ENCODE data around the gene NXN. TPM values are rescaled to one million over a fixed set of nuclear protein-coding genes. Genes with fewer than 3 reads are reported as not detected.

The NXN gene
- total RNA-seq, 2 donors from 2014 or later, result 15.6 to 17.5 TPM

GRCh38 chr17:923633-924032 is 55.9 kb downstream of the NXN start:
- Histone ChIP-seq H3K27ac (no peak overlapping the region), H3K36me3 (no peaks in the 10 kb centered on the region), H3K4me3 (no peak overlapping the region), H3K27me3 (no peaks in the 10 kb centered on the region), H3K4me1 (peaks cover 0 to 8% of the 10 kb centered on the region in 2 donors), H3K9me3 (no peaks in the 10 kb centered on the region)
- no peak for TF ChIP-seq CTCF (IDR thresholded peaks at IDR 0.05)
- no peak for DNase-seq (ENCODE audit: low spot score)

GRCh38 chr17:921161-921560 is 58.4 kb downstream of the NXN start:
- TF ChIP-seq CTCF (IDR thresholded peaks at IDR 0.05), result no peak
- Histone ChIP-seq H3K27ac (no peak overlapping the region), H3K4me3 (no peak overlapping the region), H3K27me3 (no peaks in the 10 kb centered on the region), H3K4me1 (peaks cover 0 to 5% of the 10 kb centered on the region in 2 donors), H3K36me3 (no peaks in the 10 kb centered on the region), H3K9me3 (no peaks in the 10 kb centered on the region)
- DNase-seq (ENCODE audit: low spot score), result no peak

- Histone ChIP-seq H3K4me3 (no peak overlapping the region), H3K27me3 (no peaks in the 10 kb centered on the region), H3K4me1 (peaks cover 0 to 15% of the 10 kb centered on the region in 2 donors), H3K9me3 (no peaks in the 10 kb centered on the region), H3K27ac (no peak overlapping the region), H3K36me3 (no peaks in the 10 kb centered on the region)
- TF ChIP-seq CTCF (IDR thresholded peaks at IDR 0.05), result no peak
- no peak for DNase-seq (ENCODE audit: low spot score)
Measured at GRCh38 chr17:920190-920589, 59.4 kb downstream of the NXN start.

- Histone ChIP-seq H3K27me3 (no peaks in the 10 kb centered on the region), H3K4me3 (no peak overlapping the region), H3K4me1 (peaks cover 0 to 18% of the 10 kb centered on the region in 2 donors), H3K36me3 (no peaks in the 10 kb centered on the region), H3K9me3 (no peaks in the 10 kb centered on the region), H3K27ac (peak overlapping the region; percentile 41 to 53)
- TF ChIP-seq CTCF (IDR thresholded peaks at IDR 0.05), result no peak
- DNase-seq (ENCODE audit: low spot score), result no peak
Measured at GRCh38 chr17:917941-918740, 61.4 kb downstream of the NXN start.

- no peak for DNase-seq (ENCODE audit: low spot score)
- Histone ChIP-seq H3K36me3 (no peaks in the 10 kb centered on the region), H3K27me3 (no peaks in the 10 kb centered on the region), H3K4me1 (peaks cover 0 to 18% of the 10 kb centered on the region in 2 donors), H3K4me3 (no peak overlapping the region), H3K27ac (peak overlapping the region; percentile 41 to 53), H3K9me3 (no peaks in the 10 kb centered on the region)
- no peak for TF ChIP-seq CTCF (IDR thresholded peaks at IDR 0.05)
Measured at GRCh38 chr17:917391-917811, 62.2 kb downstream of the NXN start.
